Measurements from ENCODE around the gene DNM2.
A peak's percentile ranks its signal among the peaks of the same experiment; 100 is the strongest.
"Not testable (repeated sequence)": the region's sequence is repeated elsewhere in the genome, so short reads cannot be mapped to it uniquely, and the experiment has no call there.

The DNM2 gene

DNA sequence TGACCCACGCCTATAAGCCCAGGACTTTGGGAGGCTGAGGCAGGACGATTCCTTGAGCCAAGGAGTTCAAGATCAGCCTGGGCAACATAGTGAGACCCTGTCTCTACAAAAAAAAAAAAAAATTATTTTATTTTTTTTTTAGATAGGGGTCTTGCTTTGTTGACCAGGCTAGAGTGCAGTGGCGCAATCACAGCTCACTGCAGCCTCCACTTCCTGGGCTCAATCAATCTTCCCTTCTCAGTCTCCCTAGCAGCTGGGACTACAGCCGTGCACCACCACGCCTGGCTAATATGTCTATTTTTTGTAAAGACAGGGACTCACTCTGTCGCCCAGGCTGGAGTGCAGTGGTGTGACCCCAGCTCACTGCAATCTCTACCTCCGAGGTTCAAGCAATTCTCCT lies 135.1 kb downstream of the DNM2 start:
- H3K27ac ChIP-seq: no peak overlapping the region
- TF ChIP-seq CTCF (conservative IDR thresholded peaks at IDR 0.05): no peak
- no peak for TF ChIP-seq ZFX (IDR thresholded peaks at IDR 0.05)

- no peak overlapping the region for H3K27ac ChIP-seq
- TF ChIP-seq CTCF (conservative IDR thresholded peaks at IDR 0.05) (no peak), ZFX (IDR thresholded peaks at IDR 0.05) (no peak)
These were observed 136.6 kb downstream of the DNM2 start for GRCh38 chr19:10854350-10855089.

- no peak overlapping the region for H3K27ac ChIP-seq
- TF ChIP-seq CTCF (conservative IDR thresholded peaks at IDR 0.05) (peak; percentile 73; the same call in 1 of the 2 replicates), ZFX (IDR thresholded peaks at IDR 0.05) (no peak)
These were observed 138.1 kb downstream of the DNM2 start for GRCh38 chr19:10855879-10856522.

DNA sequence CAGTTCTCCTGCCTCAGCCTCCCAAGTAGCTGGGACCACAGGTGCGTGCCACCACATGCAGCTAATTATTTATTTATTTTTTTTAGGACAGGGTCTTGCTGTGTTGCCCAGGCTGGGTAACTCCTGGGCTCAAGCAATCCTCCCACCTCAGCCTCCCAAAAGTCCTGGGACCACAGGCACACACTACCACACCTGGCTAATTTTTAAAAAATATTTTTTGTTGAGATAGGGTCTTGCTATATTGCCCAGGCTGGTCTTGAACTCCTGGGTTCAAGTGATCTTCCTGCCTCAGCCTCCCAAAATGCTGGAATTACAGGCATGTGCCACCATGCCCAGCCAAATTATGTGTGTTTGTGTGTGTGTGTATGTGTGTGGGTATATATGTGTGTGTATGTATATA lies 139.0 kb downstream of the DNM2 start:
- not testable (repeated sequence) for H3K27ac ChIP-seq

GRCh38 chr19:10858204-10858828 lies 140.4 kb downstream of the DNM2 start:
- no peak overlapping the region for H3K27ac ChIP-seq
- peak; percentile 86 for TF ChIP-seq CTCF (conservative IDR thresholded peaks at IDR 0.05)
- TF ChIP-seq ZFX (IDR thresholded peaks at IDR 0.05): no peak

DNA sequence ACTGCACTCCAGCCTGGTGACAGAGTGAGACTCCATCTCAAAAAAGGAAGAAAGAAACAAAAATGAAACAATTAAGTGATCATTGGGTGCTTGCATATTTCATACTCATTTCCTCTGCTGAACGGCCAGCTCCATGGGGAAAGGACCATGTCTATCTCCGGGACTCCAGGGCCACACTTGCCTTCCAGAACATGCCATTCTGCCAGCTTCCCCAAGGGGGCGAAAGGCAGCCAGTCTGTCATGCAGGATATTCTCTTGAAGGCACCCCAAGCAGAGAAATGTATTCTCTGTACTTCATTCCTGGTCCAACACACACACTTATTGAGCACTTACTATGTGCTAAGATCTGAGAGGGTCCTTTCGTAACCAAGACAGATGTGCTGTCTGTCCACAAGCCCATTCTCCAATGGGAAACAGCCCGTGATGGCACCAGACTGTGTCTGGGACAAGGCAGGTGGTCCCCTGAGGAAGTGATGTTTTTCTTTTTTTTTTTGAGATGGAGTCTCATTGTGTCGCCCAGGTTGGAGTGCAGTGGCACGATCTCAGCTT lies 143.3 kb downstream of the DNM2 start:
- no peak for TF ChIP-seq ZFX (IDR thresholded peaks at IDR 0.05)
- peak; percentile 57 for TF ChIP-seq CTCF (conservative IDR thresholded peaks at IDR 0.05)
- H3K27ac ChIP-seq: no peak overlapping the region

GRCh38 chr19:10862561-10863106 lies 144.8 kb downstream of the DNM2 start:
- no peak overlapping the region for H3K27ac ChIP-seq
- TF ChIP-seq ZFX (IDR thresholded peaks at IDR 0.05): no peak
- no peak for TF ChIP-seq CTCF (conservative IDR thresholded peaks at IDR 0.05)
